Measurements from ENCODE around the gene KISS1. TPM values are rescaled to one million over a fixed set of nuclear protein-coding genes. Genes with fewer than 3 reads are reported as not detected.
A peak's percentile ranks its signal among the peaks of the same experiment; 100 is the strongest.

KISS1 gene
- total and polyA plus RNA-seq, 4 donors: 1.3 to 1.6 TPM; not detected in 2

- intact Hi-C loops (cut with DNase I): loop anchor here in 1 of 2 donors (5.0 kb wide), 1 partner anchor 150 kb away; no protein-coding TSS in a partner anchor
- H3K4me3 ChIP-seq (ENCODE audit: low read length in 2 of 2): no peak overlapping the region
- no peaks in the 10 kb centered on the region for H3K9me3 ChIP-seq (ENCODE audit: control insufficient read depth, low read length)
- ATAC-seq (ENCODE audit: low FRiP score) (no peak), DNase-seq (no peak)
- H3K27me3 ChIP-seq (ENCODE audit: control insufficient read depth in 1 of 2, insufficient read depth in 2 of 2, low read length in 1 of 2): no peaks in the 10 kb centered on the region
- H3K27ac ChIP-seq (ENCODE audit: low read depth in 1 of 2, low read length in 2 of 2): no peak overlapping the region
- WGBS, 2 donors: 92 to 95% methylated on average over 3 of the region's 3 CpGs
- no peaks in the 10 kb centered on the region for H3K36me3 ChIP-seq (ENCODE audit: control insufficient read depth in 1 of 2, insufficient read depth in 2 of 2, low read length in 1 of 2)
- no peaks in the 10 kb centered on the region for H3K4me1 ChIP-seq (ENCODE audit: control insufficient read depth in 1 of 2, insufficient read depth in 2 of 2, low read length in 2 of 2)
Observed at GRCh38 chr1:204212715-204213114, 16.4 kb upstream of the KISS1 start.

- H3K4me1 ChIP-seq (ENCODE audit: control insufficient read depth in 1 of 2, insufficient read depth in 2 of 2, low read length in 2 of 2): no peaks in the 10 kb centered on the region
- intact Hi-C loops (cut with DNase I): loop anchor here in 1 of 2 donors (5.0 kb wide), 1 partner anchor 151 kb away; no protein-coding TSS in a partner anchor
- H3K27ac ChIP-seq (ENCODE audit: low read depth in 1 of 2, low read length in 2 of 2): no peak overlapping the region
- DNase-seq: peak in 1 of 2 donors; percentile 19
- no peaks in the 10 kb centered on the region for H3K36me3 ChIP-seq (ENCODE audit: control insufficient read depth in 1 of 2, insufficient read depth in 2 of 2, low read length in 1 of 2)
- 73 to 77% methylated on average over 7 of the region's 7 CpGs for WGBS, 2 donors
- H3K4me3 ChIP-seq (ENCODE audit: low read length in 2 of 2): no peak overlapping the region
- no peak for ATAC-seq (ENCODE audit: low FRiP score)
- H3K27me3 ChIP-seq (ENCODE audit: control insufficient read depth in 1 of 2, insufficient read depth in 2 of 2, low read length in 1 of 2): no peaks in the 10 kb centered on the region
- H3K9me3 ChIP-seq (ENCODE audit: control insufficient read depth, low read length): no peaks in the 10 kb centered on the region
Observed at GRCh38 chr1:204211046-204211445, 14.8 kb upstream of the KISS1 start.

GRCh38 chr1:204207136-204207616, 10.9 kb upstream of the KISS1 start:
- no peaks in the 10 kb centered on the region for H3K36me3 ChIP-seq (ENCODE audit: control insufficient read depth in 1 of 2, insufficient read depth in 2 of 2, low read length in 1 of 2)
- intact Hi-C loops (cut with DNase I): loop anchor here in 1 of 2 donors (2.0 kb wide), 1 partner anchor 44 kb away; no protein-coding TSS in a partner anchor
- ATAC-seq (ENCODE audit: low FRiP score): peak; percentile 87
- 12 to 15% methylated on average over 13 of the region's 13 CpGs for WGBS, 2 donors
- no peaks in the 10 kb centered on the region for H3K4me1 ChIP-seq (ENCODE audit: control insufficient read depth in 1 of 2, insufficient read depth in 2 of 2, low read length in 2 of 2)
- no peak overlapping the region for H3K4me3 ChIP-seq (ENCODE audit: low read length in 2 of 2)
- DNase-seq: peak; percentile 68 to 90
- no peak overlapping the region for H3K27ac ChIP-seq (ENCODE audit: low read depth in 1 of 2, low read length in 2 of 2)
- no peaks in the 10 kb centered on the region for H3K9me3 ChIP-seq (ENCODE audit: control insufficient read depth, low read length)
- no peaks in the 10 kb centered on the region for H3K27me3 ChIP-seq (ENCODE audit: control insufficient read depth in 1 of 2, insufficient read depth in 2 of 2, low read length in 1 of 2)

GRCh38 chr1:204206121-204206520, 9.8 kb upstream of the KISS1 start:
- Histone ChIP-seq H3K9me3 (ENCODE audit: control insufficient read depth, low read length) (no peaks in the 10 kb centered on the region), H3K4me1 (ENCODE audit: control insufficient read depth in 1 of 2, insufficient read depth in 2 of 2, low read length in 2 of 2) (no peaks in the 10 kb centered on the region), H3K4me3 (ENCODE audit: low read length in 2 of 2) (no peak overlapping the region), H3K36me3 (ENCODE audit: control insufficient read depth in 1 of 2, insufficient read depth in 2 of 2, low read length in 1 of 2) (no peaks in the 10 kb centered on the region), H3K27me3 (ENCODE audit: control insufficient read depth in 1 of 2, insufficient read depth in 2 of 2, low read length in 1 of 2) (no peaks in the 10 kb centered on the region), H3K27ac (ENCODE audit: low read depth in 1 of 2, low read length in 2 of 2) (no peak overlapping the region)
- intact Hi-C loops (cut with DNase I): loop anchor here in 1 of 2 donors (2.0 kb wide), 1 partner anchor 43 kb away; no protein-coding TSS in a partner anchor
- 44 to 48% methylated on average over 2 of the region's 2 CpGs for WGBS, 2 donors
- ATAC-seq (ENCODE audit: low FRiP score): no peak
- DNase-seq: no peak

GRCh38 chr1:204205486-204205885, 9.2 kb upstream of the KISS1 start:
- Histone ChIP-seq H3K27ac (ENCODE audit: low read depth in 1 of 2, low read length in 2 of 2) (no peak overlapping the region), H3K27me3 (ENCODE audit: control insufficient read depth in 1 of 2, insufficient read depth in 2 of 2, low read length in 1 of 2) (no peaks in the 10 kb centered on the region), H3K9me3 (ENCODE audit: control insufficient read depth, low read length) (no peaks in the 10 kb centered on the region), H3K36me3 (ENCODE audit: control insufficient read depth in 1 of 2, insufficient read depth in 2 of 2, low read length in 1 of 2) (no peaks in the 10 kb centered on the region), H3K4me1 (ENCODE audit: control insufficient read depth in 1 of 2, insufficient read depth in 2 of 2, low read length in 2 of 2) (no peaks in the 10 kb centered on the region), H3K4me3 (ENCODE audit: low read length in 2 of 2) (no peak overlapping the region)
- intact Hi-C loops (cut with DNase I): no loop called here
- DNase-seq (no peak), ATAC-seq (ENCODE audit: low FRiP score) (no peak)

GRCh38 chr1:204204944-204205343, 8.7 kb upstream of the KISS1 start:
- WGBS, 2 donors: 89 to 96% methylated on average over 2 of the region's 2 CpGs
- Histone ChIP-seq H3K27ac (ENCODE audit: low read depth in 1 of 2, low read length in 2 of 2) (no peak overlapping the region), H3K36me3 (ENCODE audit: control insufficient read depth in 1 of 2, insufficient read depth in 2 of 2, low read length in 1 of 2) (no peaks in the 10 kb centered on the region), H3K4me1 (ENCODE audit: control insufficient read depth in 1 of 2, insufficient read depth in 2 of 2, low read length in 2 of 2) (no peaks in the 10 kb centered on the region), H3K27me3 (ENCODE audit: control insufficient read depth in 1 of 2, insufficient read depth in 2 of 2, low read length in 1 of 2) (no peaks in the 10 kb centered on the region), H3K4me3 (ENCODE audit: low read length in 2 of 2) (no peak overlapping the region), H3K9me3 (ENCODE audit: control insufficient read depth, low read length) (no peaks in the 10 kb centered on the region)
- intact Hi-C loops (cut with DNase I): no loop called here
- no peak for DNase-seq
- no peak for ATAC-seq (ENCODE audit: low FRiP score)

- 80 to 89% methylated on average over 5 of the region's 5 CpGs for WGBS, 2 donors
- Histone ChIP-seq H3K9me3 (ENCODE audit: control insufficient read depth, low read length) (no peaks in the 10 kb centered on the region), H3K36me3 (ENCODE audit: control insufficient read depth in 1 of 2, insufficient read depth in 2 of 2, low read length in 1 of 2) (no peaks in the 10 kb centered on the region), H3K4me3 (ENCODE audit: low read length in 2 of 2) (no peak overlapping the region), H3K27ac (ENCODE audit: low read depth in 1 of 2, low read length in 2 of 2) (no peak overlapping the region), H3K27me3 (ENCODE audit: control insufficient read depth in 1 of 2, insufficient read depth in 2 of 2, low read length in 1 of 2) (no peaks in the 10 kb centered on the region), H3K4me1 (ENCODE audit: control insufficient read depth in 1 of 2, insufficient read depth in 2 of 2, low read length in 2 of 2) (no peaks in the 10 kb centered on the region)
- ATAC-seq (ENCODE audit: low FRiP score) (no peak), DNase-seq (no peak)
- intact Hi-C loops (cut with DNase I): no loop called here
Observed at GRCh38 chr1:204203206-204203767, 7.0 kb upstream of the KISS1 start.

GRCh38 chr1:204202481-204202880, 6.2 kb upstream of the KISS1 start:
- no peaks in the 10 kb centered on the region for H3K36me3 ChIP-seq (ENCODE audit: control insufficient read depth in 1 of 2, insufficient read depth in 2 of 2, low read length in 1 of 2)
- no peak for DNase-seq
- intact Hi-C loops (cut with DNase I): no loop called here
- 79 to 87% methylated on average over 4 of the region's 4 CpGs for WGBS, 2 donors
- H3K9me3 ChIP-seq (ENCODE audit: control insufficient read depth, low read length): no peaks in the 10 kb centered on the region
- no peaks in the 10 kb centered on the region for H3K4me1 ChIP-seq (ENCODE audit: control insufficient read depth in 1 of 2, insufficient read depth in 2 of 2, low read length in 2 of 2)
- H3K27ac ChIP-seq (ENCODE audit: low read depth in 1 of 2, low read length in 2 of 2): no peak overlapping the region
- no peaks in the 10 kb centered on the region for H3K27me3 ChIP-seq (ENCODE audit: control insufficient read depth in 1 of 2, insufficient read depth in 2 of 2, low read length in 1 of 2)
- H3K4me3 ChIP-seq (ENCODE audit: low read length in 2 of 2): no peak overlapping the region
- ATAC-seq (ENCODE audit: low FRiP score): no peak

GRCh38 chr1:204201348-204202040, 5.2 kb upstream of the KISS1 start:
- no peak overlapping the region for H3K4me3 ChIP-seq (ENCODE audit: low read length in 2 of 2)
- H3K4me1 ChIP-seq (ENCODE audit: control insufficient read depth in 1 of 2, insufficient read depth in 2 of 2, low read length in 2 of 2): no peaks in the 10 kb centered on the region
- H3K27ac ChIP-seq (ENCODE audit: low read depth in 1 of 2, low read length in 2 of 2): no peak overlapping the region
- intact Hi-C loops (cut with DNase I): no loop called here
- no peaks in the 10 kb centered on the region for H3K27me3 ChIP-seq (ENCODE audit: control insufficient read depth in 1 of 2, insufficient read depth in 2 of 2, low read length in 1 of 2)
- H3K9me3 ChIP-seq (ENCODE audit: control insufficient read depth, low read length): no peaks in the 10 kb centered on the region
- 89 to 91% methylated on average over 12 of the region's 12 CpGs for WGBS, 2 donors
- no peaks in the 10 kb centered on the region for H3K36me3 ChIP-seq (ENCODE audit: control insufficient read depth in 1 of 2, insufficient read depth in 2 of 2, low read length in 1 of 2)
- DNase-seq (peak in 1 of 2 donors; percentile 47), ATAC-seq (ENCODE audit: low FRiP score) (no peak)
